ENCODE results near the gene TSPAN9.

GRCh38 chr12:3171195-3171591, 94.0 kb downstream of the TSPAN9 start:
- TF ChIP-seq CTCF (IDR thresholded peaks at IDR 0.05), result no peak
- no peak for TF ChIP-seq ATOH8 (CRISPR knock-in tag; IDR thresholded peaks at IDR 0.05; ENCODE audit: low read depth)
- TF ChIP-seq POLR2A (IDR thresholded peaks at IDR 0.05; ENCODE audit: low read length), result no peak
- no peak for TF ChIP-seq CEBPB (IDR thresholded peaks at IDR 0.05)
- TF ChIP-seq SMC3 (IDR thresholded peaks at IDR 0.05), result no peak
- TF ChIP-seq PHF8 (IDR thresholded peaks at IDR 0.05; ENCODE audit: borderline replicate concordance, low read depth), result no peak
- TF ChIP-seq REST (IDR thresholded peaks at IDR 0.05), result no peak
- no peak for TF ChIP-seq MAFK (IDR thresholded peaks at IDR 0.05; ENCODE audit: partially characterized antibody)
- TF ChIP-seq RAD21 (conservative IDR thresholded peaks at IDR 0.05 in 1 of 2, IDR thresholded peaks at IDR 0.05 in 1 of 2), result no peak
- no peak for TF ChIP-seq KDM1A (IDR thresholded peaks at IDR 0.05; ENCODE audit: low read depth)
- TF ChIP-seq NR3C1 (IDR thresholded peaks at IDR 0.05), result no peak
